Caco-2 (cell line): ENCODE measurements around the gene WDPCP. TPM values are rescaled to one million over a fixed set of nuclear protein-coding genes. Genes with fewer than 3 reads are reported as not detected.

Experiments
- BruUV-seq: library from RNA; stranded (reverse); fragments of 400-500 nt; replicated peaks from 2 replicates; lab custom pipeline; 2021; lab: Mats Ljungman, UMichigan
- CTCF ChIA-PET: fragments of 300-600 bp; sonication (Branson Sonifier 250); formaldehyde crosslinking; loops from one replicate; lab custom pipeline; 2022; ENCODE audit warnings: antibody characterized with exemption; lab: Charles Lee
- POLR2A ChIA-PET: fragments of 300-600 bp; sonication (Branson Sonifier 250); formaldehyde crosslinking; loops from one replicate; lab custom pipeline; 2022; ENCODE audit warnings: antibody characterized with exemption; lab: Charles Lee
- DNase-seq, 2 experiments: peaks; one replicate each; pipeline versions ENCODE4 v3.0.0 to v3.0.0-alpha.2; 2020 to 2022
- H3K27me3 ChIP-seq: replicated peaks from 2 replicates; pipeline ENCODE4 v1.6.0; 2011; ENCODE audit warnings: low read length; ENCODE audit not compliant: control insufficient read depth, insufficient read depth
- H3K36me3 ChIP-seq: 2 replicates; pipeline ENCODE4 v1.5.1; 2011; ENCODE audit warnings: low read length; ENCODE audit not compliant: control insufficient read depth, insufficient read depth
- H3K4me1 ChIP-seq: fragments of 250-450 bp; sonication (Bioruptor Pico); 2 replicates; pipeline ENCODE4 v1.5.1; 2020; ENCODE audit warnings: mild to moderate bottlenecking
- H3K4me3 ChIP-seq: 2 replicates; pipeline ENCODE4 v1.5.1; 2011; ENCODE audit warnings: low read depth, mild to moderate bottlenecking, control low read depth, low read length
- H3K9me3 ChIP-seq: fragments of 250-450 bp; sonication (Bioruptor Pico); 2 replicates; pipeline ENCODE4 v1.5.1; 2020; ENCODE audit warnings: mild to moderate bottlenecking, moderate library complexity
- H3K27ac Mint-ChIP-seq: one replicate; pipeline ENCODE4 v1.8.0; 2022; ENCODE audit warnings: mixed read lengths; ENCODE audit not compliant: unreplicated experiment
- H3K27me3 Mint-ChIP-seq: one replicate; pipeline ENCODE4 v1.8.0; 2022; ENCODE audit warnings: mixed read lengths; ENCODE audit not compliant: insufficient read depth, unreplicated experiment
- H3K36me3 Mint-ChIP-seq: one replicate; pipeline ENCODE4 v1.8.0; 2022; ENCODE audit warnings: mild to moderate bottlenecking, mixed read lengths; ENCODE audit not compliant: insufficient read depth, unreplicated experiment
- H3K4me1 Mint-ChIP-seq: one replicate; pipeline ENCODE4 v1.8.0; 2022; ENCODE audit warnings: low read depth, mixed read lengths; ENCODE audit not compliant: unreplicated experiment
- H3K4me3 Mint-ChIP-seq: one replicate; pipeline ENCODE4 v1.8.0; 2022; ENCODE audit warnings: mild to moderate bottlenecking, moderate library complexity, mixed read lengths; ENCODE audit not compliant: unreplicated experiment
- H3K9me3 Mint-ChIP-seq: one replicate; pipeline ENCODE4 v1.8.0; 2022; ENCODE audit warnings: mixed read lengths; ENCODE audit not compliant: unreplicated experiment
- intact Hi-C: fragments of 100-400 bp; cut with micrococcal nuclease; formaldehyde crosslinking; loops from one replicate; pipeline ENCODE4 v1.10.0; 2022; ENCODE audit not compliant: unreplicated experiment
- total RNA-seq: library from RNA; stranded (reverse); gene quantifications from 2 replicates; pipeline ENCODE4 v1.2.3, GENCODE V29; 2022
- TF ChIP-seq, protein P1 (sequence below), 2 experiments: fragments of 200-600 bp in 1 of 2; IDR thresholded peaks; 1 replicate in 1 of 2; 2 replicates in 1 of 2; pipeline versions ENCODE4 v1.5.1 to v1.8.0; 2011 to 2022; ENCODE audit warnings: antibody characterized with exemption in 1 of 2, control low read depth in 1 of 2, inconsistent platforms in 1 of 2, low read depth in 1 of 2, low read length in 1 of 2, mild to moderate bottlenecking in 1 of 2, moderate library complexity in 1 of 2; ENCODE audit not compliant: insufficient read depth in 1 of 2, severe bottlenecking in 1 of 2, unreplicated experiment in 1 of 2

Gene WDPCP
- total RNA-seq, 1 experiment from 2014 or later, result 16.2 TPM

GRCh38 chr2:63514781-63515180 lies 73.5 kb downstream of the WDPCP start:
- Mint-ChIP-seq H3K4me3 (no peak overlapping the region), H3K27ac (no peak overlapping the region), H3K9me3 (peaks cover 7% of the 10 kb centered on the region), H3K27me3 (peaks cover 4% of the 10 kb centered on the region), H3K36me3 (no peaks in the 10 kb centered on the region), H3K4me1 (no peaks in the 10 kb centered on the region)
- H3K4me1 ChIP-seq, result no peaks in the 10 kb centered on the region
- ChIA-PET CTCF (no interaction called here), POLR2A (no interaction called here)
- intact Hi-C loops, result no loop called here
- no TSS peak for BruUV-seq
- no peak for DNase-seq
- H3K9me3 ChIP-seq, result no peaks in the 10 kb centered on the region
- TF ChIP-seq, protein P1, sequence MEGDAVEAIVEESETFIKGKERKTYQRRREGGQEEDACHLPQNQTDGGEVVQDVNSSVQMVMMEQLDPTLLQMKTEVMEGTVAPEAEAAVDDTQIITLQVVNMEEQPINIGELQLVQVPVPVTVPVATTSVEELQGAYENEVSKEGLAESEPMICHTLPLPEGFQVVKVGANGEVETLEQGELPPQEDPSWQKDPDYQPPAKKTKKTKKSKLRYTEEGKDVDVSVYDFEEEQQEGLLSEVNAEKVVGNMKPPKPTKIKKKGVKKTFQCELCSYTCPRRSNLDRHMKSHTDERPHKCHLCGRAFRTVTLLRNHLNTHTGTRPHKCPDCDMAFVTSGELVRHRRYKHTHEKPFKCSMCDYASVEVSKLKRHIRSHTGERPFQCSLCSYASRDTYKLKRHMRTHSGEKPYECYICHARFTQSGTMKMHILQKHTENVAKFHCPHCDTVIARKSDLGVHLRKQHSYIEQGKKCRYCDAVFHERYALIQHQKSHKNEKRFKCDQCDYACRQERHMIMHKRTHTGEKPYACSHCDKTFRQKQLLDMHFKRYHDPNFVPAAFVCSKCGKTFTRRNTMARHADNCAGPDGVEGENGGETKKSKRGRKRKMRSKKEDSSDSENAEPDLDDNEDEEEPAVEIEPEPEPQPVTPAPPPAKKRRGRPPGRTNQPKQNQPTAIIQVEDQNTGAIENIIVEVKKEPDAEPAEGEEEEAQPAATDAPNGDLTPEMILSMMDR (IDR thresholded peaks at IDR 0.05; ENCODE audit: insufficient read depth in 1 of 2, low read depth in 1 of 2, low read length in 1 of 2, severe bottlenecking in 1 of 2, unreplicated experiment in 1 of 2), result no peak
- H3K36me3 ChIP-seq, result no peaks in the 10 kb centered on the region
- no peaks in the 10 kb centered on the region; the same call in 1 of the 2 replicates for H3K27me3 ChIP-seq
- H3K4me3 ChIP-seq, result no peak overlapping the region

DNA sequence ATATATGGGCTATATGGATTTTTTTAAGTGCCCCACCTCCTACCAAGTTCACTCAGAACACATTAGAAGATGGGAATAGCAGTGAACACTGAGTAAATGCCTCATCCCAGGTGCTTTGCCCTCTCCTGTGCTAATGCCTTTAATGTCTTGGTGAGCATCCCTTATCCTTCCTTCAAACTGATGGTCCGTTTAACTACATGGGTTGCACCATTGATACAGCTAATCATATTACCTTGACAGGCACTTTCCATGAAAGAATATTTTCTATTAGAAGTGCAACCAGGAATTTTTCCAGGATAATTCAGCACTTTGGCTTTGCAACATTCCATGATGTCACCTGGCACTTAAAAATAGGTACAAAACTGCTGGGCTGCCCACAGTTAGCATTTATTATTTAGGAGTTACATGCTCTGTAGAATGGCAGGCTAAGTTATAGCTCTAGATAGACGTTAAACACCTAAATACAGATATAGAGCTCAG lies 74.0 kb downstream of the WDPCP start:
- CTCF ChIA-PET, result no interaction called here
- no peaks in the 10 kb centered on the region for H3K9me3 ChIP-seq
- peaks cover 8% of the 10 kb centered on the region for H3K9me3 Mint-ChIP-seq

DNA sequence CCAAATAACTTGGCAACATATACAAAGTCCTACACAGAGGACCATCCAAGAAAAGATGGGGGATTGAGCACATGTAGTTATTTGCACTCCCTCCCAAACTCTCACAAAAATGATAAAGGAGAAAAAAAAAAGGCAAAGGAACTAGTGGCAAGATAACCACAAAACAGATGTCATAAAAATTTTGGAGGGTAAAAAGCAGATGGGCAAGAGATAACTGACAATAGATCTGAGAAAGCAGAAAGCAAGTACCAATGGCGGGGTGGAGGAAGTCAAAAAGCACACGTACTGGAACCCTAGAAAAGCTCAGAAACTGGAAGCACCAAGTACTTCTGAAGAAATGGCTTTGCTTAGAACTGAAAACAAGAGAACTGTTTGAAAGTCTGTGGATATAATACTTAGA lies 82.0 kb downstream of the WDPCP start:
- POLR2A ChIA-PET, result no interaction called here
- H3K27ac Mint-ChIP-seq, result no peak overlapping the region

More for the DNA sequence above, 74.0 kb downstream of the WDPCP start:
- BruUV-seq, result no TSS peak
- H3K4me3 Mint-ChIP-seq, result no peak overlapping the region
- DNase-seq, result no peak
- Histone ChIP-seq H3K36me3 (no peaks in the 10 kb centered on the region), H3K27me3 (no peaks in the 10 kb centered on the region; the same call in 1 of the 2 replicates), H3K4me3 (no peak overlapping the region), H3K4me1 (no peaks in the 10 kb centered on the region)
- no peaks in the 10 kb centered on the region for H3K4me1 Mint-ChIP-seq
- intact Hi-C loops, result no loop called here
- POLR2A ChIA-PET, result no interaction called here
- peaks cover 7% of the 10 kb centered on the region for H3K27me3 Mint-ChIP-seq
- no peak overlapping the region for H3K27ac Mint-ChIP-seq
- TF ChIP-seq, protein P1 (IDR thresholded peaks at IDR 0.05; ENCODE audit: insufficient read depth in 1 of 2, low read depth in 1 of 2, low read length in 1 of 2, severe bottlenecking in 1 of 2, unreplicated experiment in 1 of 2), result no peak
- no peaks in the 10 kb centered on the region for H3K36me3 Mint-ChIP-seq

More for the DNA sequence above, 82.0 kb downstream of the WDPCP start:
- Histone ChIP-seq H3K36me3 (no peaks in the 10 kb centered on the region), H3K4me3 (no peak overlapping the region), H3K9me3 (no peaks in the 10 kb centered on the region), H3K4me1 (no peaks in the 10 kb centered on the region), H3K27me3 (no peaks in the 10 kb centered on the region)
- no TSS peak for BruUV-seq
- intact Hi-C loops, result no loop called here
- Mint-ChIP-seq H3K4me3 (no peak overlapping the region), H3K9me3 (peaks cover 13% of the 10 kb centered on the region), H3K36me3 (no peaks in the 10 kb centered on the region), H3K27me3 (peaks cover 27% of the 10 kb centered on the region), H3K4me1 (no peaks in the 10 kb centered on the region)
- no peak for DNase-seq
- CTCF ChIA-PET, result no interaction called here
- TF ChIP-seq, protein P1 (IDR thresholded peaks at IDR 0.05; ENCODE audit: insufficient read depth in 1 of 2, low read depth in 1 of 2, low read length in 1 of 2, severe bottlenecking in 1 of 2, unreplicated experiment in 1 of 2), result no peak
